GM21786 (cell line): ENCODE results near the gene PPP1R2C.

Source experiments
- ATAC-seq: cut with Tn5 transposase; IDR thresholded peaks from one replicate; pipeline ENCODE4 v1.9.1; 2021; ENCODE audit not compliant: unreplicated experiment

PPP1R2C gene

GRCh38 chrX:42748067-42748850 lies 29.7 kb downstream of the PPP1R2C start:
- ATAC-seq, result no peak

- ATAC-seq, result no peak
These were observed 31.4 kb downstream of the PPP1R2C start for GRCh38 chrX:42746606-42747005.

GRCh38 chrX:42740456-42740855 lies 37.5 kb downstream of the PPP1R2C start:
- no peak for ATAC-seq

- ATAC-seq, result no peak
These were observed 38.2 kb downstream of the PPP1R2C start for GRCh38 chrX:42739741-42740140.

- no peak for ATAC-seq
These were observed 38.7 kb downstream of the PPP1R2C start for GRCh38 chrX:42739258-42739657.

- no peak for ATAC-seq
These were observed 39.4 kb downstream of the PPP1R2C start for GRCh38 chrX:42738552-42738951.

GRCh38 chrX:42735250-42735649 lies 42.7 kb downstream of the PPP1R2C start:
- no peak for ATAC-seq

- ATAC-seq, result no peak
These were observed 45.5 kb downstream of the PPP1R2C start for GRCh38 chrX:42732506-42732905.
